CD8-positive, alpha-beta memory T cell (primary cell): ENCODE data around the gene QARS1. TPM values are rescaled to one million over a fixed set of nuclear protein-coding genes. Genes with fewer than 3 reads are reported as not detected.
A peak's percentile ranks its signal among the peaks of the same experiment; 100 is the strongest.

ENCODE experiments used
- CTCF ChIA-PET: fragments of 350-600 bp; sonication (Branson Sonifier 250); formaldehyde crosslinking; loops from one replicate; lab custom pipeline; 2021; ENCODE audit warnings: antibody characterized with exemption; lab: Charles Lee
- POLR2A ChIA-PET: fragments of 350-600 bp; sonication (Branson Sonifier 250); formaldehyde crosslinking; loops from one replicate; lab custom pipeline; 2021; ENCODE audit warnings: antibody characterized with exemption; lab: Charles Lee
- DNase-seq, 5 donors: peaks; one replicate each; pipeline versions ENCODE4 v3.0.0 to v3.0.0-alpha.2; 2020 to 2022; ENCODE audit warnings: mixed read lengths in 1 of 5
- H3K27ac ChIP-seq: one replicate; pipeline ENCODE4 v1.7.0; 2013; ENCODE audit warnings: low read depth, mild to moderate bottlenecking, low read length, moderate library complexity
- H3K27me3 ChIP-seq: 2 replicates; pipeline ENCODE4 v1.7.0; 2013; ENCODE audit warnings: low read length, mild to moderate bottlenecking; ENCODE audit not compliant: insufficient read depth, poor library complexity, severe bottlenecking
- H3K36me3 ChIP-seq: 2 replicates; pipeline ENCODE4 v1.7.0; 2013; ENCODE audit warnings: mild to moderate bottlenecking, low read length, moderate library complexity; ENCODE audit not compliant: insufficient read depth
- H3K4me1 ChIP-seq: 2 replicates; pipeline ENCODE4 v1.7.0; 2013; ENCODE audit warnings: mild to moderate bottlenecking, low read length, moderate library complexity; ENCODE audit not compliant: insufficient read depth
- H3K4me3 ChIP-seq: 2 replicates; pipeline ENCODE4 v1.7.0; 2013; ENCODE audit warnings: mild to moderate bottlenecking, low read length
- H3K9me3 ChIP-seq: 2 replicates; pipeline ENCODE4 v1.7.0; 2013; ENCODE audit warnings: mild to moderate bottlenecking, low read length
- H3K27ac Mint-ChIP-seq, 8 donors: one replicate each; pipeline ENCODE4 v1.8.0; 2020 to 2021; ENCODE audit warnings: mixed read lengths in 8 of 8, mild to moderate bottlenecking in 6 of 8, inconsistent platforms in 3 of 8, moderate library complexity in 3 of 8
- H3K27me3 Mint-ChIP-seq, 2 donors: one replicate each; pipeline ENCODE4 v1.8.0; 2020 to 2021; ENCODE audit warnings: mixed read lengths in 2 of 2, mild to moderate bottlenecking in 1 of 2, moderate library complexity in 1 of 2
- H3K36me3 Mint-ChIP-seq, 3 donors: one replicate each; pipeline ENCODE4 v1.8.0; 2020 to 2021; ENCODE audit warnings: mixed read lengths in 3 of 3, inconsistent platforms in 1 of 3, mild to moderate bottlenecking in 1 of 3
- H3K4me1 Mint-ChIP-seq, 3 donors: one replicate each; pipeline ENCODE4 v1.8.0; 2020 to 2021; ENCODE audit warnings: mixed read lengths in 3 of 3, inconsistent platforms in 1 of 3, mild to moderate bottlenecking in 1 of 3
- H3K4me3 Mint-ChIP-seq, 7 donors: one replicate each; pipeline ENCODE4 v1.8.0; 2020 to 2021; ENCODE audit warnings: mixed read lengths in 7 of 7, mild to moderate bottlenecking in 6 of 7, moderate library complexity in 4 of 7, inconsistent platforms in 2 of 7
- H3K9me3 Mint-ChIP-seq, 5 donors: one replicate each; pipeline ENCODE4 v1.8.0; 2020 to 2022; ENCODE audit warnings: mixed read lengths in 5 of 5, mild to moderate bottlenecking in 3 of 5, moderate library complexity in 2 of 5, inconsistent platforms in 1 of 5
- polyA plus RNA-seq: library from polyadenylated mRNA; unstranded; fragments of 300-500 nt; fragmentation: Illumina TruSeq; gene quantifications from one replicate; pipeline ENCODE4 v1.2.3, GENCODE V29; 2021
- total RNA-seq, 2 experiments: library from RNA; stranded (reverse); gene quantifications; one replicate each; pipeline ENCODE4 v1.2.3, GENCODE V29; 2021

The QARS1 gene
- total and polyA plus RNA-seq, 3 experiments from 2014 or later: 95.8 to 244 (median 233) TPM

- Histone ChIP-seq H3K36me3 (peaks cover 37% of the 10 kb centered on the region), H3K27ac (peak overlapping the region; percentile 92), H3K9me3 (no peaks in the 10 kb centered on the region), H3K4me3 (peak overlapping the region; percentile 85), H3K4me1 (peaks cover 21% of the 10 kb centered on the region), H3K27me3 (no peaks in the 10 kb centered on the region)
- peaks cover 0 to under 1% of the 10 kb centered on the region in 2 donors for H3K27me3 Mint-ChIP-seq
- no peak for DNase-seq
- peak overlapping the region; percentile 85 to 91 (median 88) for H3K4me3 Mint-ChIP-seq
- POLR2A ChIA-PET: interaction anchor here (1.9 to 2.7 kb wide), 2 partner anchors 26 to 112 kb away, joined by 11 to 45 read pairs; partner anchors contain the start of genes QRICH1 and WDR6
- H3K36me3 Mint-ChIP-seq: peaks cover 0 to 44% (median 6%) of the 10 kb centered on the region in 3 donors
- H3K4me1 Mint-ChIP-seq: peaks cover 13 to 41% (median 17%) of the 10 kb centered on the region in 3 donors
- CTCF ChIA-PET: interaction anchor here (5.4 kb wide), 1 partner anchor 26 kb away, joined by 30 read pairs; the partner anchor contains the start of gene QRICH1
- no peaks in the 10 kb centered on the region for H3K9me3 Mint-ChIP-seq
- H3K27ac Mint-ChIP-seq: peak overlapping the region in 7 of 8 donors; percentile 88 to 97 (median 91)
Observed at GRCh38 chr3:49119439-49119838, 14.9 kb upstream of the QARS1 start.

DNA sequence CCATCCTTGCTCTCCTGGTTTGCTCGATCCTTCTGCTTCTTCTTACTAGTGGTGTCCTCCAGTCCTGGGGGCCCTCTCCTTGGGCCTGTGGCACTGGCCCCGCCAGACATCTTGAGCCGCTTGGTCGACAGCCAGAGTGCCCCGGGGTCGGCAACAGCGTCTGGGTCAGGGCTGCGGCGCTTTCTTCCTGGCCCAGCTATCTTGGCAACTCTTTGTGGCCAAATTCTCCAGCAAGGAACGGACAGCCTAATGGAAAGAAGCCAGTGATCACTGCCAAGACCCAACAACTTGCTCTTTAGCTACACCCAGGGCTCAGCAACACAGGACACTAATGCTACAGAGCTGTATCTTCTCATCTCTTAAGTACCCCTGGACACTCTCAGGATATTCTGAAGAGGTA, 14.5 kb upstream of the QARS1 start:
- Histone ChIP-seq H3K36me3 (peaks cover 41% of the 10 kb centered on the region), H3K4me3 (peak overlapping the region; percentile 85), H3K9me3 (no peaks in the 10 kb centered on the region), H3K27ac (no peak overlapping the region), H3K4me1 (peaks cover 21% of the 10 kb centered on the region), H3K27me3 (no peaks in the 10 kb centered on the region)
- Mint-ChIP-seq H3K27me3 (peaks cover 0 to 2% of the 10 kb centered on the region in 2 donors), H3K4me1 (peaks cover 13 to 41% (median 17%) of the 10 kb centered on the region in 3 donors), H3K27ac (peak overlapping the region in 3 of 8 donors; percentile 47 to 88 (median 57)), H3K4me3 (peak overlapping the region in 6 of 7 donors; percentile 20 to 91 (median 85)), H3K36me3 (peaks cover 0 to 48% (median 6%) of the 10 kb centered on the region in 3 donors), H3K9me3 (no peaks in the 10 kb centered on the region)
- ChIA-PET POLR2A (interaction anchor here (1.0 kb wide), 1 partner anchor 97 kb away, joined by 3 read pairs; the partner anchor contains the start of gene NDUFAF3), CTCF (interaction anchor here (5.4 kb wide), 1 partner anchor 25 kb away, joined by 30 read pairs; the partner anchor contains the start of gene QRICH1)
- no peak for DNase-seq

GRCh38 chr3:49112262-49112661, 7.7 kb upstream of the QARS1 start:
- no peaks in the 10 kb centered on the region for H3K4me1 ChIP-seq
- no peak overlapping the region for H3K27ac ChIP-seq
- no peaks in the 10 kb centered on the region for H3K9me3 ChIP-seq
- ChIA-PET POLR2A (no interaction called here), CTCF (no interaction called here)
- Mint-ChIP-seq H3K36me3 (peaks cover 4 to 81% (median 19%) of the 10 kb centered on the region in 3 donors), H3K4me1 (peaks cover 0 to 6% (median 2%) of the 10 kb centered on the region in 3 donors), H3K27me3 (peaks cover 0 to 2% of the 10 kb centered on the region in 2 donors), H3K4me3 (no peak overlapping the region), H3K9me3 (no peaks in the 10 kb centered on the region), H3K27ac (peak overlapping the region in 1 of 8 donors; percentile 87)
- H3K27me3 ChIP-seq: no peaks in the 10 kb centered on the region
- DNase-seq: no peak
- peaks cover 70% of the 10 kb centered on the region for H3K36me3 ChIP-seq
- no peak overlapping the region for H3K4me3 ChIP-seq

- H3K27me3 Mint-ChIP-seq: peaks cover 0 to 2% of the 10 kb centered on the region in 2 donors
- ChIA-PET POLR2A (no interaction called here), CTCF (interaction anchor here (0.6 to 1.0 kb wide), 2 partner anchors 9 to 16 kb away, joined by 3 read pairs; partner anchors contain the start of gene USP19)
- no peak overlapping the region for H3K4me3 ChIP-seq
- peak overlapping the region in 2 of 8 donors; percentile 24 to 58 for H3K27ac Mint-ChIP-seq
- H3K9me3 Mint-ChIP-seq: no peaks in the 10 kb centered on the region
- H3K27me3 ChIP-seq: no peaks in the 10 kb centered on the region
- H3K4me1 ChIP-seq: no peaks in the 10 kb centered on the region
- no peak overlapping the region for H3K4me3 Mint-ChIP-seq
- H3K9me3 ChIP-seq: no peaks in the 10 kb centered on the region
- H3K36me3 ChIP-seq: peaks cover 61% of the 10 kb centered on the region
- peaks cover 4 to 74% (median 17%) of the 10 kb centered on the region in 3 donors for H3K36me3 Mint-ChIP-seq
- no peak for DNase-seq
- no peak overlapping the region for H3K27ac ChIP-seq
- H3K4me1 Mint-ChIP-seq: peaks cover 0 to 4% (median 2%) of the 10 kb centered on the region in 3 donors
Observed at GRCh38 chr3:49111347-49111746, 6.8 kb upstream of the QARS1 start.

DNA sequence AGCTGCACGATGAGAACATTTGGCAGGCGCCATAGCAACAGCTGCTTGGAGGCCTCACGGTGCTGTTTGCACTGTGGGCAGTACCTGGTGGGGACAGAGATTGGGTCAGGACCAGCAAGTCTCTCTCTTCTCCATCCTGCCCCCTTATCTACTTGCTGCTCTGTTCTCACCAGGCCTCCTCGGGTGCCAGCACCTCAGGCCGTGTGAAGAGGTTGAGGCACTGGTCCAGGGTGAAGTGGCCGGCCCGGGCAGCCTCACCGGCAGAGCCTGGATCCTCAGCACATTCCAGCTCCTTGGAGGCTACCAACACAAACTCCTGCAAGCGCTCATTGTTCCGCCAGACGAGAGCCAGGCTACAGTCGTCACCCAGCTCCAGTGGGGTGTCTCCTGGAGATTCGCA, 6.2 kb upstream of the QARS1 start:
- POLR2A ChIA-PET: no interaction called here

GRCh38 chr3:49108346-49108745, 3.8 kb upstream of the QARS1 start:
- H3K27me3 ChIP-seq: no peaks in the 10 kb centered on the region
- peaks cover 22 to 26% (median 23%) of the 10 kb centered on the region in 3 donors for H3K4me1 Mint-ChIP-seq
- DNase-seq: no peak
- no peak overlapping the region for H3K27ac ChIP-seq
- H3K27ac Mint-ChIP-seq: no peak overlapping the region
- peaks cover 4 to 60% (median 8%) of the 10 kb centered on the region in 3 donors for H3K36me3 Mint-ChIP-seq
- no peaks in the 10 kb centered on the region for H3K9me3 ChIP-seq
- H3K9me3 Mint-ChIP-seq: no peaks in the 10 kb centered on the region
- no peaks in the 10 kb centered on the region for H3K27me3 Mint-ChIP-seq
- ChIA-PET POLR2A (interaction anchor here (1.6 kb wide), 1 partner anchor 14 kb away, joined by 7 read pairs; the partner anchor contains the start of gene QRICH1), CTCF (no interaction called here)
- H3K4me1 ChIP-seq: peaks cover 19% of the 10 kb centered on the region
- no peak overlapping the region for H3K4me3 ChIP-seq
- peaks cover 33% of the 10 kb centered on the region for H3K36me3 ChIP-seq
- no peak overlapping the region for H3K4me3 Mint-ChIP-seq

More for the DNA sequence above, 6.2 kb upstream of the QARS1 start:
- Histone ChIP-seq H3K4me3 (no peak overlapping the region), H3K9me3 (no peaks in the 10 kb centered on the region), H3K4me1 (peaks cover 2% of the 10 kb centered on the region), H3K27ac (no peak overlapping the region), H3K27me3 (no peaks in the 10 kb centered on the region), H3K36me3 (peaks cover 56% of the 10 kb centered on the region)
- no peak overlapping the region for H3K27ac Mint-ChIP-seq
- no peak for DNase-seq
- CTCF ChIA-PET: interaction anchor here (0.6 to 1.0 kb wide), 2 partner anchors 10 to 15 kb away, joined by 3 read pairs; partner anchors contain the start of gene USP19
- no peak overlapping the region for H3K4me3 Mint-ChIP-seq
- H3K4me1 Mint-ChIP-seq: peaks cover 2 to 3% (median 2%) of the 10 kb centered on the region in 3 donors
- H3K36me3 Mint-ChIP-seq: peaks cover 4 to 69% (median 13%) of the 10 kb centered on the region in 3 donors
- peaks cover 0 to 2% of the 10 kb centered on the region in 2 donors for H3K27me3 Mint-ChIP-seq
- no peaks in the 10 kb centered on the region for H3K9me3 Mint-ChIP-seq

GRCh38 chr3:49104052-49104426, 518 bp downstream of the QARS1 start:
- no peaks in the 10 kb centered on the region for H3K9me3 ChIP-seq
- peak in 1 of 5 donors; percentile 11 for DNase-seq
- peak overlapping the region; percentile 97 to 99 (median 98) for H3K4me3 Mint-ChIP-seq
- peaks cover 34% of the 10 kb centered on the region for H3K36me3 ChIP-seq
- H3K27me3 Mint-ChIP-seq: no peaks in the 10 kb centered on the region
- H3K9me3 Mint-ChIP-seq: no peaks in the 10 kb centered on the region
- CTCF ChIA-PET: interaction anchor here (1.4 to 2.3 kb wide), 2 partner anchors 9 to 82 kb away, joined by 5 to 14 read pairs; partner anchors contain the start of genes NDUFAF3 and QRICH1
- POLR2A ChIA-PET: interaction anchor here (1.0 to 4.7 kb wide), 4 partner anchors 9 to 97 kb away, joined by 4 to 41 read pairs (median 5); partner anchors contain the start of genes QRICH1, USP19 and WDR6
- H3K4me1 ChIP-seq: peaks cover 22% of the 10 kb centered on the region
- H3K36me3 Mint-ChIP-seq: peaks cover 6 to 62% (median 10%) of the 10 kb centered on the region in 3 donors
- H3K27ac ChIP-seq: peak overlapping the region; percentile 84
- peaks cover 24 to 32% (median 30%) of the 10 kb centered on the region in 3 donors for H3K4me1 Mint-ChIP-seq
- H3K27me3 ChIP-seq: no peaks in the 10 kb centered on the region
- peak overlapping the region; percentile 95 to 99 (median 98) for H3K27ac Mint-ChIP-seq
- peak overlapping the region; percentile 97 for H3K4me3 ChIP-seq
